ENCODE measurements around the gene SMOC1.

SMOC1 gene

DNA sequence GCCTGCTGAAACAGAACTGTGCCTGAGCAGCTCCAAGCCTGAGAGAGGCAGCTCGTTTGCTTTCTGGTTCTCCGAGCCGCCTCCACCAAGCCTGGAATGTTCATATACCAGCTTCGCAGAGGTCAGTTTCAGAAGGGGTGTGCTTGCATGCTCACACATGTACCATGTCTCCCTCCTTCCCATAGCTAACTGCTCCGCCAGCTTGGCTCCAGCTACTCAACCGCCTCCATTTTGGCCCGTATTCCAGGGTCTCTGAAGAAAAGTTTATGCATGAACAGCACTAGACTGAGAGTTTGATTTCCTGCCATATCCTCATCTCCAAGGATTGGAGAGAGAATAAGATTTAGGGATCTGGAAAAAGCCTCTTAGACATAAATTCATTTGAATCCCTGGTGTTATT lies 103.7 kb downstream of the SMOC1 start:
- no peak for DNase-seq

DNA sequence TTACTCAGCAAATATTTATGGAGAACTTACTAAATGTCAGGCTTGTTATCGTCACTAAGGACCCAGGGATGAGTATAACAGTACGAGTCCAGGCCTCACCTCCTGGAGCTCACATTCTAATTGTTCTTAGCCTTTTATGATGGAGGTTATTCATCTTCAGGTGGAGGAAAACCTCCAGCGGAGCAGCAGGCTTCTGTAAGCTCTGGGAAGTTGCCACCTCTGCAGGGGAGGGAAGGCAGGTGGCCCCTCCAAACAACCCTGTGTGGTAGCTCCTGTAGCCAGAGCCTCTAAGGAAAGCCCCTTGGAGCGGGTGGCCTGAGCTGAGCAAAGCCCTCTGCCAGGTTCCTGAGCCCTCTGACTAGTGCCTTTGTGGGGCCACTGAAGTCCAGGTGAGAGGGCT lies 104.1 kb downstream of the SMOC1 start:
- DNase-seq: no peak

DNA sequence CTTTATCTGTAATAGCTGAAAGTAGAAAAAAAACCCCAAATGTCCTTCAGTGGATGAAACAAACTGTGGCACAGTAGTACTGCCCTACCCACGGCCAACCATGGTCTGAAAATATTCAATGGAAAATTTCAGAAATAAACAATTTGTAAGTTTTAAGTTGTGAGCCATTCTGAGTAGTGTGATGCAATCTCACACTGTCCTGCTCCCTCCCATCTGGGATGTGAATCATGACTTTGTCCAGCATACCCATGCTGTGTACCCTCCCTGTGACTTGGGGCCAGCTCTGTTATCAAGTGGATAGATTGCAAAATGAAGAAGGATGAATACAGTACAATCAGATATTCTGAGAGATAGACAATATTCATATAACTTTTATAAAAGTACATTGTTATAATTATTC lies 106.2 kb downstream of the SMOC1 start:
- DNase-seq: peak; percentile 4

DNA sequence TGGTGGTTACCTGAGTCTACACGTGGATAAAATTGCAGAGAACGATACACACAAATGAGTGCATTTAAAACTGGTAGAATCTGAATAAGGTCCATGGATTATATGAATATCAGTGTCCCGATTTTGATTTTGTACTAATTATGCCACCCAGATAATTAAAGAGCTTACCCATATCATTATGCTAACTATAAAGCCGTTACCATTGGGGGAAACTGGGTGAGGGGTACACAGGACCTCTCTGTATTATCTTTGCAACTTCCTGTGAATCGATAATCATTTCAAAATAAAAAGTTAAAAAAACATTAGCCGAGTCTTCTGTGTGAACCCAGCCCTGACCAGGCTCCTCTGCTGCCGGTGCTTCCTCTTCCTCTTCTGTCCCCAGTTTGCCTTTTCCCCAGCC lies 107.1 kb downstream of the SMOC1 start:
- no peak for DNase-seq

DNA sequence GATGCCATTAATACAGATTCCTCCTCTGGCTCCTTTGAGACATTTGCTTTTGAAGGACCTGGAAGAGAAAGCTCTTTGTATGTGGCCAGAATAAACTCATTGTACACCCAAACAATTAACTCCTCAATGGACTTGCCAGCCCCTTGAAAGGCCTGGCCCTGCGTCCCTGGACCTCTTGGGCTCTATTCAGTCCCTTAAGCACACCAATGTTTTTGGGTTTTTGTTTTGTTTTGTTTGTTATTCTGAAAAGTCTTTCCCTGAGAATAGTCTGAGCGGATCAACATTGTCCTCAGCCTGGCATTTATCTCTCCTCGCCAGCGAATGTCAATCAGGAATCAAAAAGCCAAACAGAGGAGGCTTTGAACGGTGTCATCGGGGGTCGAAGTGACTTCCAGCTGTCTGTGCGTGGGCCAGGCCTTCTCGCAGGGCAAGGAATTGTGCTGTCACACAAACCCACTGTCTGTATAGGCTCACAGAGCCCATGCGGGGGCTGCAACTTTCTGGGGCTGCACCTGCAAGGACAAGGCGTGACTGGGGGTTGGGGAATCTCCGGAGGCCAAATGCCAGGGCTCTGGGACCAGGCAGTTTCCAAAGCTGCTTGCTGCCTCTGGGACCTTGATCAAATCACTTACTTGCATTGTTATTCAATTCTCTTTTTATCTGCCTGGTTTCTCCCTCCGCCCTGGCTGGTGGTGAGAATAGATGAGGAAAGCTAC lies 108.3 kb downstream of the SMOC1 start:
- DNase-seq: no peak

DNA sequence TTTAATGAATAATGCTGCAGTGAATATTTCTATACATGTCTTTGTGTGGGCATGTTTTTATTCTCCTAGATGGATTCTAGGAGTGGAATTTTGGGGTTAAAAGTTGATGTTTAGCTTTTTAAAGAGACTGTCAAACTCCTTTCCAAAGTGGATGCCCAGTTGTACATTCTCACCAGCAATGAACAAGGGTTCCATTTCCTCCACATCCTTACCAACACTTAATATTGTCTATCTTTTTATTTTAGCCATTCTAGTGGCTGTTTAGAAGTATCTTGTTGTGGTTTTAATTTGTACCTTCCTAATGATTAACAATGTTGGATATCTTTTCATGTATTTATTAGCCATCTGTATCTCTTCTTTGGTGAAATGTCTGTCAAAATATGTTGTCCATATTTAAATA lies 109.8 kb downstream of the SMOC1 start:
- no peak for DNase-seq

DNA sequence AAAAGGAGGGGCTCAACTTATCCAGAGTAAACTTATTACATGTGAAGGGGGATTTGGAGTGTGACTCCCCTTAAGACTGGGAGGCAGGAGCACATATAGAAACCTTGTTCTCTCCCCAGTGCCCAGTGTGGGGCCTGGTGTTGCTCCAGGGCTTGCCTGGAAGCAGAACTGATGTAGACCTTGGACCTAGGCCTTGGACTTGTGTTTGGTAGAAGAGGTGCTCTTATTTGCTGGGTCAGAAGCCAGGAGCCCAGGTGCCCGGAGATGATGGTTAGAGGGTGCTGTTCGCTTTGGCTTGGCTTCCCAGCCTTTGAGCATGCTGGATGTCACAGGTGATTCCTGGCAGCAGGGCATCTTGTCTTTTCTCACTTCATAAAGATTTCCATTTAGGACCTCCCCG lies 110.4 kb downstream of the SMOC1 start:
- DNase-seq: no peak

DNA sequence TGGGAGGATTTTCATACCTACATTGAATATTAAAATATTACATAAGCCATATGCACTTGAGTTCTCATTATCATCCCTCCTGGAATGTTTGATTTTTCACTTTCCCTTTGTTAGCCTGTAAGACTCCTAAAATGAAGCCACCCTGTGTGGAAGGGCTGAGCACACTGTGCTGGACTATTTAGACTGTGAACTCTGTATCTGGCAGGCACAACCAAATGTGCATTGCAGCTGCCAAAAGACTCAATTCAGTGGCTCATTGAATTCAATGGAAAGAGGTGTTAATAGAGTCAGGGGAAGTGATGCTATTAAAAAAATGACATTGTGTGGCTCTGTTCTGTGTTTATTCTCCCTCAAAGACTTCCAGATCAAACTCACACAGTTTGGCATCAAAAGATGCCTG lies 111.1 kb downstream of the SMOC1 start:
- DNase-seq: no peak

DNA sequence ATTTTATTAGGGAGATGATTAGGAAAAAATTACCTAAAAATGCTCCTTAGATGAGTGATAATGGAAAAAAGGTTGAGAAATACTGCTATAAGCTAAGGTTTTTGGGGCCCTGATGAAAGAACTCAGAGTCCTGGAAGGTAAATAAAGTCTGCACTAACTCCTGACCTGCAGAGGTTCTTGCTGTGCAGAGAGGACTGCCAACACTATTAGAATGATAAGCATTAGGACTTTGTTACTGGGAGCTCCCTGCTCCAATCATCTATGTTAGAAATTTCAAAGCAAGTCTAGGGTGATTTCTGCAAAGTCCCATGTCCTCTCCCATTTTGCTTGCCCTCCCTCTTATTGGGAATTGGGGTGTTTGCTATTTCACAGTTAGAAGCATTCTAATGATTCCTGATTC lies 112.2 kb downstream of the SMOC1 start:
- DNase-seq: no peak

DNA sequence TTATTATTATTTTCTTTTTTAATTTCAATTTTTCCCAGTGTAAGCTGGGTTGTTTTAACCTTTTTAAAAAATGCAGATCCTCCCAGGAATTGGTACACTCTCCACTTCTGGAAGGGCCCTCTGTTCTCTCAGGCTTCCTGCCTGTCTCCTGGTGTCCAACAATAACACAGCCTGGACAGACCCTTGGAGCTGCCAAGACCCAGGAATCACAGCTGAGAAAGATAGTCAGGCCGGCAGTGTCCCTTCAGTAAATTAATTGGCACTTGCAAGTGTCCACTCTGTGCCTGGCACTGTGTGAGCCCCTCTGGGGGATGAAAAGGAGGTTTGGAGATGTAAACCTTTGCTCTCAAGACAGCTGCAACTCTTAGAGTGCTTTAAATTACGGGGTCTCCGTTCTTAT lies 113.3 kb downstream of the SMOC1 start:
- no peak for DNase-seq

DNA sequence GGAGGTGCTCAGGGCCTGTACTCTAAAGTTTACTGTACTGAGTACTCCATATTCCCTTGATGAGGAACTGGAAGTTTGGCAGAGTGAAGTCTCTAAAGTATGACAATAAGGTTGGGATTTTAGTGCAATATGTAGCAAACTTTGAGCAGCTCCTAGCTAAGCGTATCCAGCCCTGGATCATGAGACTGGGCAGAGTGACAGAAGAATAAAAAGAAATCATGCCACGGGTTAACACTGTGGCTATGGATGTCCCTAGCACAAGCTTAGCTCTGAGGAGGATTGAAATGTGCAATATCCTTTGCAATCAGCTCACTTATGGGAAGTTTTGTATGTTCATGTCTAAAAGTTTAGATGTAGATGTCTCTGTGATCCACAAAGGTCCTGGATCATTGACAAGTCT lies 114.1 kb downstream of the SMOC1 start:
- no peak for DNase-seq

DNA sequence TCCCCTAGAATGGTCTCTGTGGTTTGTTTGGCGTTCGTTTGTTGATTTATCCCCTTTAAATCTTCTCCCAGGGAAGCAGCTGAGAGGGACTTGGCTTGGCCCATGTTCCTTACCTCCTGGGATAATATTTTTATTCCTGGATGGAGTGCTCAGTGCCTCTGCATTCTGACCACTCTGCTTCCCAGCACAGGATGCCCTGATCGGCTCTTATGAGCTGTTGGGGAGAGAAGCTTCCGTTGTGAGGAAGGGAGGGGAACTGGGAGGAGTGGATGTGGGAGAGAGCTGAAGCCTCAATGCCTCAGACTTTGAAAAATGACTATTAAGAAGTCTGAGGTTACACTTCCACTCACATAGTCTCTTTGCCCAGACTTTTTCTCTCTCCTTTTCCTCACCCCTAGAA lies 114.8 kb downstream of the SMOC1 start:
- no peak for DNase-seq

DNA sequence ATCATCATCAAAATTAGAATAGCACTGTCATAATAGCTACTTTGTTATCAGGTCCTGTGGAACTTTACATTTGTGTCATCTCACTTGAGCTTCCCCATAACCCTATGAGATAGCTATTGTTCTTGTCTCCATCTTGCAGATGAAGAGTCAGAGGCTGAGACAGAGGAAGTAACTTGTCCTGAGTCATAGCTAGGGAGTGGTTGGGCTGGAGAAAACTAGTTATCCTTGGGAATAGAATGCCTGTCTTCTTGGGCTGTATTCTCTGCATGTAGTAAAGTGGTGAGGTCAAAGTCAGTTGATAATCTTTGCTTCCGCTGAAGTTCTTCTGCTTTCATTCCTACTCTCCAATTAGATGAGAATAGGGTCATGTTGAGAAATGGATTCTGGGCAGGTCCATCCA lies 117.0 kb downstream of the SMOC1 start:
- DNase-seq: peak; percentile 32

DNA sequence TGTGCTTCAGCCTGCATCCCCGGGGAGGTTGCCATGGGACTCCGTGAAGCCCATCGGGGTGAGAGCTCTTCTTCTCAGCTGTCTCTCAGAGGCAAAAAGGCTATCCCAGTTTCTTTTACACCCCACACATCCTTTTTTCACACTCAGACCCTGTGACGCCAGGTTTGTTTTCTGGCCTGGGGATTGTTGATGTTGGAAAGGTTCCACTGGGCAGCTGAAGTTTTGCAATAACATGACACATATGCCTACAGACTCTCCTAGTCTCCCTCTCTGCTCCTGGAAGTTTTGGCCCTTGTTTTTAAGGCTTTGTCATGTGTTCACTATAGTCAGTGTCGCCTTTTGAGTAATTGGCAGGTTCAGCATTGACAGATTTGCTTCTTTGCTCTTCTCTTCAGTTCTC lies 118.6 kb downstream of the SMOC1 start:
- peak; percentile 15 for DNase-seq

DNA sequence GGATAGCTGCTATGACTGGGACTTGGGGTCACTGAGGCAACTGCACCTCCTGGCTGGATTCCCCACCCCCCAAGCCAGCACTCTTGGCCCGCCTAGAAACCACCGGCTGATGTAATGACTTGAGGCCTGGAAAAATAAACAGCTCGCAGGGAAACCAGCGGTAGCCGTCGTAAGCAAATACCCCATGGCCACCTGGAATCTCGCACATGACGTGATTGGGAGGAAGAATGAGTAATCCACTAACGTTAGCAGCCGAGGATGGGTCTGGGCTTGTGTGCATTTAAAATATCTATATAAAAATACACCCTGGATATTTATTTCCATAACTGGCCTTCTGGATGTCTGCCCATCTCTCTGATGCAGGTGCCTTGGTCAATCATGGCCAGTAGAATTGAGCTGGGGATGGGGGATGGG lies 120.1 kb downstream of the SMOC1 start:
- peak; percentile 44 for DNase-seq

DNA sequence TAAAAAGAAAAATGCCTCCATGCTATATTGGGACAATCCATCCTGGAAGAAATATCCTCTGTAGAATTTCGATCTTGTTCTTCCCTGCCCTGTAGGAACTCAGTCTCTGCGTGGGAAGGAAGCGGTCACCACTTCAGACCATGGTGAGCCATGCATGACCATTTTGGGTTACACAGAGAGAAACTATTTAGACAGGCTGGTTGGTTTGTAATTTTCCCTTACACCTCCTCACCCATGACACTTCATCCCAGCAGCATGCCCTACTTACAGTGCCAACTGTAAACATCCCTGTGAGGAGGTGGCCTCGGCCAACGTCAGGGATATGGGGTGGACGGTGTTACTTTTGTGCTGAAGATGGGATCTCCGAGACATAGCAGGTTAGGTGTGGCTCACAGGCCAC lies 121.4 kb downstream of the SMOC1 start:
- no peak for DNase-seq

DNA sequence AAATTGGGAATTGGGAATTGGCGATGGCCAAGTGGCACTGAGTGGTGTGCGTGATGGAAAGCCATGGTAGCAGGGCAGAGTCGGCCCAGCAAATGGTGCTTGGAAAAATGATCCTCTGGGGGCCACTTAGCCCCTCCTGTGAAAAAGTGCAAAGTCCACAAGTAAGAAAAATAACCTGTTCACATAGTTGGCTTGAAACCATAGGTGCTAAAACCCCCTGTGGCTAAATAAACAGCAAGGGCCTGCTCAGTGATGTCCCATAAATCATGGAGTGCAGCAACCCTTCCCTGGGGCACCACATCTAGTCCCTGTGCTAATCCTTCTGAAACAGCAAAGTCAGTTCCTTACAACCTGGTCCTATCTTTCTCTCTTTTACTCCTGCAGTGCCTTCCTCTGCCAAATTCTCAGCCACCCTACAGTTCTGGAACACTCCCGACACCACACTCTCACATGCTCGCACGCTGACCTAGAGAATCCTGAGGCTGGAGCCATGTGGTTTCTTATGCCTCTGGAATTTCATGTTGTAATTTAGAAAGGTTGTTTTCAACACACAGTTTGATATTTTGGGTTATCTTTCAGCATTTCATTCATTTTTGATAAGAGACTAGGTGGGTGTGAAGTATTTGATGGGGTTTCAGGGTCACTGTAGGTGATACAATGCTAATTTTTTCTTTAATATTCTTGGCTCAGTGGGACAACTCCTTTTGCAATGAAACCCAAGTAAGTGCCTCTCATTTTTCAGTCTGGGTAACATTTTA lies 123.6 kb downstream of the SMOC1 start:
- DNase-seq: no peak

DNA sequence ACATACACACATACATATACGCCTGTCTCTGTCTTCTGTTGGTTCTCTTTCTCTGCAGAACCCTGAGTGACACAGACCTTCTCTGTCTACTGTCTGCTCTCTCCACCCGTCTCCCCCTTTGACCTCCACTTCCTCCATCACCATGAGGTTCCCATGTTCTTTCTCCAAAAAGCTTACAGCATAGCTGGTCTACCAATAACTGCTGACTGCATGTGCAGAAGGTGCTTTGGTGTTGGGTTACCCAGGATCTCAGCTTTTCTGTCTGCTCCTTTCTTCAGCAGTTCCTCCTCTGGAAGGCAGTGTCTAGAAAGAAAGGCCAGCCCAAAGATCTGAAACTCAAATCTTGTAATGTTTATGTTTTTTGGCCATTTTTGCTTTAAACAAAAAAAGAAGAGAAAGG lies 125.6 kb downstream of the SMOC1 start:
- DNase-seq: no peak

DNA sequence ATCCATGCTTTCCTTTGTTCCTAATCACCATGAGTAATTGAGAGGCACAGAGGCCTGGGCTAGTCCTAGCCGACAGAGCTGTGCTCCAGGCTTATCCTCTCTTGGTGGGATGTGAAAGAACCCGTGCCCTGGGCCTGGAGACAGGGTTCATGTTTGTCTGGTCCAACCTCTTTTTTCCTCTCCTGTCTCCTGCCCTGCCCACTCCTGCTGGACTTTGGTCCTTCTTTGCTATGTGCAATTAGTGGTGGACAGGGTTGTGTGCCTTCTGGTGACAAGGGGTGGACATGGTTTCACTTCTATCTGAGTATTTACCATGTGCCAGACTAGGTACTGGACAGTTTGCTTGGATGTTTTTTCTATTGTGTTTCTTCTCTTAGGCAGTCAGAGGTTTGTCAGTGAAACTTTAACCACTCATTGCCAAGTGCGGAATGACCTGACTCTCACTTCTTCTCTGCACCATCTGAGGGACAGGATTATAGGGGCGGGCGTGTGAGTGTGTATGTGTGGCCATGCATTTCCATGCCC lies 126.1 kb downstream of the SMOC1 start:
- DNase-seq: no peak

DNA sequence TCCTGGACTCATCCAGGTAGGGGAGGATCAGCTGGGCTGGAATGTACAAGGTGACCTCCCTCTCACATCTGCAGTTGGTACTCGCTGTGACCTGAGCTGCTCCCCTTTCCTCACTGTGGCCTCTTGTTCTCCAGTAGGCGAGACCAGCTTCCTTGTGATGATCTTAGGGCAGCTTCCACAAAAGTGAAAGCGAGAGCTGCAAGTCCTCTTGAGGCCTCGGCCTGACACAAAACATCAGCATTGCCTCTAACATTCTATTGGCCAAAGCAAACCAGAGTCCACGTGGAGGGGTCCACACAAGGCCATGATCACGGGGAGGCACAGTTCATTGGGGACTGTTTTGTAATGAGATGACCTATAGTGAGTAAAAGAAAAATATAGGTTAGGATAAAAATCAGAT lies 127.5 kb downstream of the SMOC1 start:
- no peak for DNase-seq

DNA sequence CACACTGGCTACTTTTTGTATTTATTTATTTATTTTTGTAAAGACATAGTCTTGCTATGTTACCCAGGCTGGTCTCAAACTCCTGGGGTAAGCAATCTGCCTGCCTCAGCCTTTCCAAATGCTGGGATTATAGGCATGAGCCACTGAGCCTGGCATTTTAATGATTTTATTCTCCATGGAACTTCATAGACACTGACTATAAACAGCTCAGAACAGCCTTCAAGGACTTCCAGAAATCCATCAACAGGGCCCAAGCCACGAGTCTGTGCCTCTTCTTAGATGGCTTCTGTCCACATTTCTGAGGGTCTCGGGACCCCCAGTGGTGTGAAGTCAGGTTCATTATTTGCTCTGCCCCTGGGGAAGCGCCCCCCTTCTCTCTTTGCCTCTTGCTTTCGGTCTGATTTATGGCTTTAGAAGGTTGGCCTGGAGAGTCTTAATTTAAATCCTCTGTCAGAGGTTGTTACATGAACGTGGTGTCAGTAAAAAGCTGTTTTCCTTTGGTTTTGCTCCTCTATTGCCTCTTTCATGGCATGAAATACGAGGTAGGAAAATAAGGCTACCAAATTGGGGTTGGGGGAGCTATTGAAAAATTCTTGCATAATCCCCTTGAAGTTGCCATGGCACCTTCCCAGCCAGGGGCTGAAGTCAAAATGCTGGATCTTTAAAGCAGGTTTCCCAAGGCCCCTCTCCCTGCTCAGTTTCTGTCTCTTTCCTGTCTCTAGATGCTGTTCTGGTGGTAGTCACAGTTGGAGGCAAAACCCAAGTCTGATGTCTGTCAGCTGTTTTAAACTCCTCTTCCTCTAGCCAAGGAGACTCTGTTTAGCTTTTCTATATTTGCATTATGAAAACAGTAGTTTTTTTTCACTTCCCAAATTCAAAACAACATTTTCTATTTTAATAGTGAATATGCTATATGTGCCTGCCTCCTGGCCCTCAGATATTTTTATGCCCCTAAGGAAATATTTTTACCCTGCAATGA lies 129.4 kb downstream of the SMOC1 start:
- DNase-seq: no peak

DNA sequence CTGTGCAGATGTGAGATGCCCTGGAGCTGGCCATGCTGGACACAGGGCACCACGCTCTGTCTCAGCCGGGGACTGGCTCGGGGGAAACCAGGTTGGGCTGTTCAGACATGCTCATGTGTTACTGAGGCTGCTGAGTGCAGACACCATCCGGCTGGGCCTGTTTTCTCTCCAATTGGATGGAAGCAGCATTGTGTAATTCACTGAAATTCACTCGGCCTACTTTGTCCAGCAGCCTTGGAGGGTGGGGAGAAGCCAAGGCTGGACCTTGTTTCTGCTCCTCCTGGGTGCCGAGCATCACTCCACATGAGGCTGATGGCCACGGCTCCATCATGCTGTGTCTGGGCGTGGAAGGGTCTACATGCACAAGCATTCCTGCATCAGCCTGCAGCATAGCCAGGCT lies 130.7 kb downstream of the SMOC1 start:
- no peak for DNase-seq

DNA sequence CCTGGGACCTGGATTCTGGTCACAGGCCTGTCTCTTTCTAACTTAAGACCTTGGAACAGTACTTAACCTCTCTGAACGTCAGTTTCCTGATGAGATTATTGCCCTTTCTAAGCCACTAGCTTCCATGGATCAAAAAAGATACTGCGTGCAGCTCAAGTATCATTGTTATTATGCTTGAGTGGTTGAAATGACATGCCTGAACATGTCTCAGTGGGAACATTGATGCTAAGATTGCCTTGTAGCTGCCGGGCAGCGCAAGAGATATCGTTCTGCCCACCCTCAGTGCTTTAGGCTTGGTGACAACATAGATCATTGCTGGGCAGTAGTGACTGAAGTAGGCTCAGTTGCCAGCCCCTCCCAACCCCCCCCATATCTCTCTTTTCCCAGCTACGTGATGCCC lies 131.9 kb downstream of the SMOC1 start:
- no peak for DNase-seq
